HTERT RPE-1 (cell line): ENCODE measurements around the gene GORAB.

ENCODE experiments used
- in situ Hi-C: fragments of 300-500 bp; cut with MboI; formaldehyde crosslinking; loops from 4 replicates; pipeline ENCODE4 v1.14.3; 2020; ENCODE audit warnings: low sequenced_read_pairs

GORAB gene, protein sequence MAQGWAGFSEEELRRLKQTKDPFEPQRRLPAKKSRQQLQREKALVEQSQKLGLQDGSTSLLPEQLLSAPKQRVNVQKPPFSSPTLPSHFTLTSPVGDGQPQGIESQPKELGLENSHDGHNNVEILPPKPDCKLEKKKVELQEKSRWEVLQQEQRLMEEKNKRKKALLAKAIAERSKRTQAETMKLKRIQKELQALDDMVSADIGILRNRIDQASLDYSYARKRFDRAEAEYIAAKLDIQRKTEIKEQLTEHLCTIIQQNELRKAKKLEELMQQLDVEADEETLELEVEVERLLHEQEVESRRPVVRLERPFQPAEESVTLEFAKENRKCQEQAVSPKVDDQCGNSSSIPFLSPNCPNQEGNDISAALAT

DNA sequence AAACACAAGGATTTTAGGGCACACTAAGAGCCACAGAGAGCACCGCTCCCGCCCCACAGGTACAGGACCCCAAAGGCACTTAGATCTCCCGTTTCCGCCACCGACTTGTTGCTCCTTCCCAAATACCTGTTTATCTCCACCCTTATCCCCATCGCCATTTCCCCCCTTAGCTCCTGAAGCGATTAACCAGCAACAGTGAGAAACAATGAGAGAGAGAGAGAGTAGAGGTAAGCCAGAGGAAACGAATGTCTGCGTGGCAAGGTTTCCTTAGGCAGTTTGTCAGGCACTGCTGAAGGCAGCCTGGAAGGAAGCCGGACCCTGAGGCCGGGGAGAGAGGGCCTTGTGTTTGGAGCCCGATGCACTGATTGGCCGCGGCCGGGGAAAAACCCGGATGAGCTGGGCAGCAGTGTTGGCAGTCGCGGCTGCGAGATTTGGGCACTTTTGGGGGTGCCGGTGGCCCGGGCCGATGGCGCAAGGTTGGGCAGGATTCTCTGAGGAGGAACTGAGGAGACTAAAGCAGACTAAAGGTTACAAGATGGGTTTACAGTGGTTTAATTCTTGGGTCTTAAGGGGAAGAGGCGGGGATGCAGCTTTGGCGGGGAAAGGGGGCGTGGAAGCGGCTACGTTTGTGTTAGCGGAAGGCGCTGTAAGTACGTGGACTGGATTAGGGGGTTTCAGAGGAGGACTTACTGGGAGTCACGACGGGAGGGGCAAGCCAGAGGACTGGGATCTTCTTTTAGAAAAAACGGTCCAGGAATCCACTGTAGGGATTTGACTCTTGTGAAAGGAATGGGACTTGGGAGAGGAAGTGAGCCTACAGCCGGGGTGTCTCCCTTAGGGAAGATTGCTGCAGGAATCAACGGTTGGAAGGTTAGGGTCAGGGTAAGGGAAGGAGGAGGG is at the start of gene GORAB:
Gene GORAB (plus strand): TSS at position 409 of the 900 bp plus-strand sequence. CDS start 58 bp downstream, at position 467.
- in situ Hi-C loops, result no loop called here

DNA sequence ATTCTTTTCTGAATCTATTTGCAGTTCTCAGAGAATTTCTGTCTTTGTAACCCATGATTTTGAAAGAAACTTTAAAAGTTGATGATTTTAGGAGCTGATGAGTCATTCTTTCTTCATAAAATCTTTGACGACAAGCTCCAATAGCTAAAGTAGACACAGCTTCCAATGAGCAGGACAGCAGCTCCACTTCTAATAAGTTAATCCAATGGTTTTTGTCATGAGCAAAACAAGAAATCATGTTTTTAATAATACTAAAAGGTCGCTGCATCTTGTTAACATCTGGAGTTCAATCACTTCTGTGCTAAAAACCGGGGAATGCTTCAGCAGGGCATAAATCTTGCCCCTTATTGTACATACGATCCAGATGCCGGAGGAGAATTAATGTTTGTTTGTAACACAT is 48.9 kb upstream of the GORAB start:
- in situ Hi-C loops, result no loop called here

DNA sequence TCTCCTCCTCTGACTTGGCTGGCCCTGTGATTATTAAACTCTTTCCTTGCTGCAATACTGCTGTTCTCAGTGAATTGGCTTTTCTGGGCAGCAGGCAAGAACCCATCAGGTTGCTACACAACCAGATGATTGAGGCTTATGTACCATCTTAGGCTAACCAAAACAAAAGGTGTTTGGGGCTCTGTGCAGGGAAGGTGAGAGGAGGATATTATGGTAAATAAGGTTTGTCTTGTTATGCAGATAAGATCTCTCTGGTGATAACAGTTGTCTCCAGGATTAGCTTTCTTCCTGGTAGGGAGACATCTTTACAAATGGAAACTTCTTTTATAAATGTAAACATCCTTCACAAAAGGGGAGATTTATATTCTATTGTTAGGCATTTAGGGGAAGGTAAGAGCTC is 44.5 kb upstream of the GORAB start:
- in situ Hi-C loops, result no loop called here

DNA sequence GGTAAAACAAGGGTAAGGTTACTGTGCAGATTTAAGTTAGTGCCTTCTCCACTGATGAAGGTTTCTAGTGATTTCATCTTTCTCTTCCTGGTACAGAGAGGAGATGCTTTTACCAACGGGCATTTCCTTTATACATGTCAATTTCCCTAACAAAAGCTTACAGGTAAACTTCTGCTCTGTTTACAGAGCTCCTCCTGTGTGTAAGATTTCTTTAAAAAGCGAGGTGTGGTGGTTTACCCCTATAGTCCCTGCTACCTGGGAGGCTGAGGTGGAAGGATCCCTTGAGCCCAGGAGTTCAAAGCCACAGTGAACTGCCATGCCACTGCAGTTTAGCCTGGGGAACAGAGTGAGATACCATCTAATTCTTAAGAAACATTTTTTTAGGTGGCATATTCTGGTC is 40.7 kb upstream of the GORAB start:
- in situ Hi-C loops, result no loop called here

DNA sequence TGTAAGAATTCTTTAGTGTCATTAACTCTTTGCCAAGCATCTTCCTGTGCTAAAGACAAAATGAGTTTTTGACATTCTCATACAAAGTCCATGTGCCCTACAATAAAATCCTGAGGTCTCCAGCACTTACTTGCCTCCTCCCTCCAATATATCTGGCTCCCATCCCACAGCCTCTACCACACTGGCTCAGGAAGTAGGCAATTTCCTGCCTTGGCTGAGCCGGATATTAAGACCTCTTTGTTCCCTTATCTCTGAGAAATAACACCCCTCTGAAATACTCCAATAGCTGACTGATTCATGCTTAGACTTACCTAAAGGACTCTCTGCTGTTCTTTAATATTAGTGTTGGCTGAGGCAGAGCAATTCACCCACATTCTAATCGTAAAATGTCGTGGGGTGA is 37.6 kb upstream of the GORAB start:
- in situ Hi-C loops, result no loop called here

DNA sequence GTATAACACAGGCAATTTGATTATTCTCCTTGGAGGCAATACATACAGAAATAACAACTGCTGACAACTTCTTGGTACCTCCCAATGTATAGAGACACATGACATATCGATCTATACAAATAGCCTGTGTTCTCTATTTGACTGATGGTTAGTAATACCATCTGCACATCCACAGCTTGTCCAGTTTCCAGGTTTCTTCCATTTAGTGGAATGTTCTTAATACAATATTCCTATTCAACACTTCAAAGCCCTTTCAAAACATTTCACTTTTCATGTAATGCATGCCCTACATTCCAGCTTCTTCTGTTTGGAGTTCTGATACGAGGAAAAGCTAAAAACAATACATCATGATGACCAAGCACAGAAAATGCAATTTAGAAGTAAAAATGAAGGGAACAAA is 37.0 kb upstream of the GORAB start:
- in situ Hi-C loops, result no loop called here

DNA sequence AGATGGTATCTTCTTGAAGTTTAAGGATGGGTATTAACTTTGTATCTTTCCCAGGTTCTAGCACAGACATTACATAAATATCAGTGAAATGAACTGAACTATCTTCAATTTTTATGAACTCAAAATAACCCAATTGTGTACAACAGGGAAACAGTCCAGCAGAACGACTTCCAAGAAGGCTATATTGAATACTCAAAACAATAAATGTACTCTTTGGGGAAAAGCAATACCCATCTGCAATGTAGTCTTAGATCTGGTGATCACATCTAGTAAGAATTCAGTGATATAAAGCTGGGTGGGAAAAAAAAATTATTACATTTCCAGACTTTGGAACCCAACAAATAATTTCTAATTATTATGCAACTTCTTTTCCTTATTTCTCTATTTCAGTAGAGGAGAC is 33.1 kb upstream of the GORAB start:
- in situ Hi-C loops, result no loop called here

DNA sequence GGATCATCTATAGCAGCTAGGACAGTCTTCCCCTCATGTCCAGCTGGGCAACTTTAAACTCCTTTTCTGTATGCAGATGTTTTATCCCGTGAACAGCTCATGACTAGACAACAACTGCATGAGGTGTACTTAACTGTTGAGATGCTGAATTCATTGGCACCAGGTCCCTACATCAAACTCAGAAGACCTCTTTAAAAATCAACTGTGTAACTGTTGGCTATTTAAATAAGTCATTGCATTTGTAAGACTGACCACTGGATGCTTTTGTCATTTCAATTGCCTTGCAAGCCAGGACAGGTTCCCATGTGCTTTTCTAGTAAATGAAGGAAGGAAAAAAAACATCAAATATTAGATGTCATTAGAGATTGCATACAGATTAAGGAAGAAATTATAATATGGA is 28.3 kb upstream of the GORAB start:
- in situ Hi-C loops, result no loop called here

DNA sequence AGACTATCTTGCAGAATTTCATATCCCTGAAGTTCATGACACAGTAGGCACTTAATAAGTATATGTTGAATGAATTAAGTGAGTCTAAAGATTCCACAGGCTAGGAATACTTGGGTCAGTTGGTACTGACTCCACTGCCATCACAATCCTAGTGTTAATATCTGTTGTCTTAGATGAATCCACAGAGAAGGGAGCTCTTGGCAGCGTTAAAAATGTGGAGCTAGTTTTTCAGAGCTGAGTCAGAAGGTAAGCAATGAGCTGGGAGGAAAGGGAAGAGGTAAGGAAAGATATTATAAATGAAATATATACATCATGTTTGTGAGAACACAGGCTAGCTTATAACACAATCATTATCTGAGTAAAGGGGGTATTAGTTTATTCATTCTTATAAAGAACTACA is 21.8 kb upstream of the GORAB start:
- in situ Hi-C loops, result no loop called here

DNA sequence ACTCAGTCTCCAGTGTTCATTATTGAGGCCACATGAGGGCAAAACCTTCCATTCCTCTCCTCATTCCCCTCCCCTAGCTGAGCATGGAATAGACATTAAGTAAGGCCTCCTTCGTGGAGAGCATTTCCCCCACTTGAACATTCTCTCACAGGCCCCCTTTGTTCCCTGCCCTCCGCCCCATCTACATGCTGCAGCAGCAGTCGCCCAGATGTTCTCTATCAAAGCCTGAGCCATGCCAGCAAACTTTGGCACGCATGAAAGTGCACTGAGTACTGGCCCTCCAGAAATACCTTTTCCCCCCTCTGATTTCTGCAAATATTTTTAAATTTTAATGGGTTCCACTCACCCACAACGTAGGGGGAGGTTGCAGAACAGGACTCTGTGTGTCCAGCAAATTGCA is 20.9 kb upstream of the GORAB start:
- in situ Hi-C loops, result no loop called here

DNA sequence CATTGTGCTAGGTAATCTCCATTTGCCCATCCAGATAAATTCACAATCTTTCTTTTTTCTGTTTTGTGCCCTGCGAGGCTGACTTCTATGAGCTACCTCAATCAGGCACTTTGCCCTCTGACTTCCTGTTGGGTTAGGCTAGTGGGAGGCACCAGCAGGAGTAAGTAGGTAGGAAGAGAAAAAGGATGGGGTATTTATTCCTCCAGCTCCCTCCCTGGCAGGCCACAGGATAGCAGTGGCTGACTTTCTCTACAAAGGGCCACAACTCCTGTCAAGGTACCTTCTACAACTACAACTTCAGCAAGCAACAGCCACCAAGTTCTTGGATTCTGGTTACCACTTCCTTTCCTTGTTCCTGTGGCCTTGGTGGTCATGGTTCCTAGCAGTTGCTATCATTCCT is 18.8 kb upstream of the GORAB start:
- in situ Hi-C loops, result no loop called here

DNA sequence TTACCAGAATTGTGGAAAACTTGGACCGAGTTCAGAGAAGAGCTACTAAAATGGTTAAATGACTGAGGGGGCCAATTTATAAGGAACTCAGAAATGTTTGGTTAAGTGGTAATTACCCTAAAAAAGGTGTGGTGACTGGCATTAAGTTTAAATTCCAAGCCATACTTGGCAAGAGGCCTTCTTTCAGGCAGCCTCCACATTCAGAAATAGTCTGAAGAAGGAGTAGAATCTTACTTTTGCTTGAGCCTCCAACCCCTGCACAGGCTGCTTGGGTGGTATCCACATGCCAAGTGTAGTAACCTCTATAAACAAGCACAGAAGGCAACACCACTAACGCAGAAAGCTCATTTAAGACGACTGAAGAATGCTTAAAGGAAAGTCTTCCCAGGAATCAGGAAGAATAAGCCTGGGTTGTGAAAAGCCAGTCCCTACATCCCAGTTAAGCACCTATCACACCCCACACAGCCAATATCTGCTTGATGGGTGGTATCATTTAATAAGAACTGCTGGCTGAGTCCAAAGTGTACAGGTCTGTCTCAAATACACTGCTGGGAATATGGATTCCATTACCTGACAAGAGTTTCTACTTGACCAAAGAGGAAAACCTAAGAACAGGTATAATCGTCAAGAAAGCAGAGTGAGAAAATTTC is 13.7 kb upstream of the GORAB start:
- in situ Hi-C loops, result no loop called here

DNA sequence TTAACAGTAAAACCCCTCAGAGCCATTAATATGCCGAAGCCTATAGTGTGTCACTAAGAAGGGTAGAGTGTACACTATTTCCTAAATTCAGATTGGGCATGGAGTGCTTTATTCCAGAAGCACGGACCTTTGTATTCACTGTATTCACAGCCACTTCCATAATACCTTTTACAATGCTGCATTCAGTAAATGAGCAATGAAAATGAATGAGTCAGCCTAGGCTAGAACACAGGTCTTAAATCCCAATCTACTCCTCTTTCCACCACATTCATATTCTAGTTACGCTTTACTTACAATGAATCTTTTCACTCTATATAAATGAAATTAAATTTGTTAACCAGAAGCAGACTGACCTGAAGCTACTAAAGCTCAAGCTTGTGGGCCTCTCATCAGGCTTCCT is 13.0 kb upstream of the GORAB start:
- in situ Hi-C loops, result no loop called here

DNA sequence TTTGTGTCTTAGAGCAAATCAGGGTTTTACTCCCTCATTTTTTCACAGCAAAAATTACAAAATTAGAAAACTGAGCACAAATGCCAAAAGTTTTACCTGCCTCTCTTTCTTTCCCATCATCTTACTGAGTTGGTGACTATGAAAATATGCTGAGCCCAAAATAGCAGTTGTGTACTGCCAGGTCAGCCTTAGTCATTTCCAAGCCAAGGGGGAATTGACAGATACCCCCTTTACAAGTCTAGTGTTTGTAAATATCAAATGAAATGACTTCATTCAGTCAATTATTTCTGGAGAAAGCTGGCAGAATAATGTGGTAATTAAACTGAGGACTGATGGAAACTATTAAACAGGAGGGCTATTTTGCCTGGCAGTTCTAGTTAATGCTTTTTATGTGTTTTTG is 11.4 kb upstream of the GORAB start:
- in situ Hi-C loops, result no loop called here

DNA sequence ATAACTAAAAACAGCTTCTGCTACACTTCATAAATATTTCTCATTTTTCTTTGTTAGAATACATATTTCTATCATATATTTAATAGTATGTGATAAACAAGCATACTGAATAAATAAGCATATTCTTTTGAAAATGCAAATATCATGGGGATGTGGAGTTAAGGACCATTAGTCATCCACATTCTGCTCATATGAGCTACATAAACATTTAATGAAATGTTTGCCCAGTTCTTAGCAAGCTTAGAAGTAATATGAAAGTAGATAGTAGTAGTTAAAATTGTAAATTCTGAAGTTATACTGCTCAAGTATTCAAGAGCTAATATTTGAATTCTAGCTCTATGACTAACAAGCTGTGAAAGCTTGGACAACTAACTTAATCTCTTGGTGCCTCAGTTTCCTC is 10.1 kb upstream of the GORAB start:
- in situ Hi-C loops, result no loop called here

DNA sequence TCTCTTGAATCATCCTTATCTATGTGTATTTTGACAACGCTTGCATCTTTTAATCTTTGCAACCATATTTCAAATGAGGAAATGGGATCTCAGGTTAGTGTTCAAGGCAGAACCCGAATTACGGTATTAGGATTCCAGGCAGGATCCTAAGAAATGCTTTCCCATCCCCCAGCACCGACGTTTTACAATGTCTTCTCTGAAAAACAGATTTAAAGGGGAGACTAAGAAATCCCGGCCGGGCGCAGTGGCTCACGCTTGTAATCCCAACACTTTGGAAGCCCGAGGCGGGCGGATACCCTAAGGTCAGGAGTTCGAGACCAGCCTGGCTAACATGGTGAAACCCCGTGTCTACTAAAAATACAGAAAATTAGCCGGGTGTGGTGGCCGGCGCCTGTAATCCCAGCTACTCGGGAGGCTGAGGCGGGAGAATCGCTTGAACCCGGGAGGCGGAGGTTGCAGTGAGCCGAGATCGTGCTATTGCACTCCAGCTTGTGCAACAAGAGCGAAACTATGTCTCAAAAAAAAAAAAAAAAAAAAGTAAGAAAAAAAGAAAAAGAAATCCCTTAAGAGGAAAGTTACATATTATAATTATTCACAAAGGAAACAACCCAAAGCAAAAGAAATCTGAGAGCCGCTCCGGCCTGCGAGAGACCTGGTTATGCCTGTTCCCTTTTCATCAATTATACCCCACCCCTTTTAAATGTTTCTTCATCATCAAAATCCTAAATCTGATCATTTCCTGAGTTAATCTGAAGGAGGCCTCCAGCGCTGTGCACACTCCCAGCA is 801 bp upstream of the GORAB start:
- in situ Hi-C loops, result no loop called here

DNA sequence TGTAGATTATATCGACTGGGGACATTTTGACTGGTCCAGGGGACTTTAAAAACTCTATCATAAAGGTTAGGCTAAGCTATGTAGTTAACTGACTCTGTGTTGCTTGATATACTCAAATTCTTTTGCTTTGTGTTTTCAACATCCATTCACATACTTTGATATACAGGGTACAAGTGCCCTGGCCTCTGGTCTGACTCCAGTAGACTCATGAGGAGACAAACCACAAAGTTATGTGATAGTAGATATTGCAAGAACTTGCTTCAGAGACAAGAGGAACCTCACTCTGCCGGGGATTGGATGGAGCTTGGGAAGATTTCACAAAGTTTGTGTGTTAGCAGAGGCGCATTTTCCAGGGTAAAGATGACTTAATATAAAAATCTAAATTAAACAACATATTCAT is 1.3 kb downstream of the GORAB start:
- in situ Hi-C loops, result no loop called here

DNA sequence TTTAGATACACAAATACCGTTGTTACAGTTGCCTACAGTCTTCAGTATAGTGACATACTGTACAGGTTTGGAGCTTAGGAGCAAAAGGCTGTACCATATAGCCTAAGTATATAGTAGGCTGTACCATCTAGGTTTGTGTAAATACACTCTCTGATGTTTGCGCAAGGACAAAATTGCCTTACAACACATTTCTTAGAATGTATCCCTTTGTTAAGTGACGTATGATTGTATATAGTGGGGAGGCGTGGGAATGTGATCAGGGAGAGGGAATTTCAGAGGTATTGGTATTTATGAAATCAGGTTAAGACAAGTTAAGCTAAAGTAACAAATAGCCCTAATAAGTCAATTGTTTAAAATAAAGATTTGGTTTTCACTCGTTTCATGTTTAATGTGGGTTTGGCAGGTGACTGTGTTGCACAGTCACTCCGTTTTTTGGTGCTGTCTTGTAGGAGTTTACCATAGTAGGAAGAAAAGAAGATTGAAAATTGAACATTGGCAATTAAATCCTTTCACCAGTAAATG is 2.7 kb downstream of the GORAB start:
- in situ Hi-C loops, result no loop called here

DNA sequence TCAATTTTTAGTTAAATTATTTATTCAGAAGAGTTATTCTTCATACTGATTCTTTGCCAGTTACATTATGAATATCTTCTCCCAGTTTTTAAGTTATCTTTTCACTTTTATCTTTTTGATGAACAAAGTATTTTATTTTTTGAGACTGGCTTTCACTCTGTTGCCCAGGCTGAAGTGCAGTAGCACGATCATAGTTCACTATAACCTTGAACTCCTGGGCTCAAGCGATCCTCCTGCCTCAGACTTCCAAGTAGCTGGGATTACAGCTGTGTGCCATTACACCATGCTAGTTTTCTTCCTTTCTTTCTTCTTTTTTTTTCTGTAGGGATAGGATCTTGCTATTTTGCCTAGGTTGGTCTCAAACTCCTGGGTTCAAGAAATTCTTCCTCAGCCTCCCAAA is 3.5 kb downstream of the GORAB start:
- in situ Hi-C loops, result no loop called here

DNA sequence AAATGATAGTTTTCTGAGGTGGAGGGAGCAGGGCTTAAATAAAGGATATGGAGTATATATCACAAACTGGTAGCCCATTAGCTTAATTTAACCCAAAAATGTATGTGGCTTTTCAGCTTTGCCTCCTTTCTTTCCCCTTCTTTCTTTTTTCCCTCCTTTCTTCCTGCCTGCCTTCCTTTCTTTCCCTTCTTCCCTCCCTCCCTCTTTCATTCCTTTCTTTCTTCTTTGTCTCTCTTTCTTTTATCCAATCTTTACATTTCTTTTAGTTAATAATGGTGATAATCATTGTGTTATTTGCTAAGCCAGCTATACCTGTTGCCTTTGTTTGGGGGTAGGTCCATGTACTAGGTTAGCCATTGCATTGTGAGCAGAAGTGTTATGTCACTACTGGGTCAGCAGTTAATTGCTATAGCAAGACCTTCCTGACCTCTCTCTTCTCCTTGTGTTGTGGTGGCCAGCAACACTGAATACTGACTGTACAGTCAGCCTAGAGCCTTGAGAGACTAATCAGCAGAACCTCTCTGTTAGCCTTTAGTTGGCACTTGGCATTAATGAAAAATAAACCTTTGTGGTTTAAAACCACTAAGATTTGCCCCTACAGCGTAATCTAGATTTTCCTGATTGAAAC is 5.1 kb downstream of the GORAB start:
- in situ Hi-C loops, result no loop called here
